Osteoblast (primary cell): Measurements from ENCODE around the gene WWOX. TPM values are rescaled to one million over a fixed set of nuclear protein-coding genes. Genes with fewer than 3 reads are reported as not detected.
A peak's percentile ranks its signal among the peaks of the same experiment; 100 is the strongest.

Source experiments
- DNase-seq: peaks from one replicate; pipeline ENCODE4 v3.0.0; 2011; ENCODE audit warnings: low spot score, mixed read lengths; ENCODE audit not compliant: insufficient read length; ENCODE audit errors: missing footprints
- H2AFZ ChIP-seq: 2 replicates; pipeline ENCODE4 v1.6.0; 2011; ENCODE audit warnings: mild to moderate bottlenecking, low read length
- H3K27ac ChIP-seq: 2 replicates; pipeline ENCODE4 v1.5.1; 2011; ENCODE audit warnings: mild to moderate bottlenecking, low read depth, low read length, moderate library complexity
- H3K27me3 ChIP-seq: 2 replicates; pipeline ENCODE4 v1.6.0; 2012; ENCODE audit warnings: mild to moderate bottlenecking, control low read depth, inconsistent platforms, low read length, moderate library complexity; ENCODE audit not compliant: insufficient read depth
- H3K36me3 ChIP-seq: 2 replicates; pipeline ENCODE4 v1.5.1; 2011; ENCODE audit warnings: mild to moderate bottlenecking, low read length, control low read depth, moderate library complexity; ENCODE audit not compliant: insufficient read depth
- H3K4me1 ChIP-seq: 2 replicates; pipeline ENCODE4 v1.5.1; 2011; ENCODE audit warnings: mild to moderate bottlenecking, low read length, control low read depth, moderate library complexity; ENCODE audit not compliant: insufficient read depth
- H3K4me2 ChIP-seq: 2 replicates; pipeline ENCODE4 v1.6.0; 2011; ENCODE audit warnings: mild to moderate bottlenecking, low read length; ENCODE audit not compliant: insufficient read depth
- H3K4me3 ChIP-seq: fragments of 200-600 bp; sonication (generic); 3 replicates; pipeline ENCODE4 v1.5.1; 2012; ENCODE audit warnings: mild to moderate bottlenecking, low read length, inconsistent platforms; ENCODE audit not compliant: insufficient read depth
- H3K79me2 ChIP-seq: 2 replicates; pipeline ENCODE4 v1.6.0; 2012; ENCODE audit warnings: mild to moderate bottlenecking, low read length, control low read depth, inconsistent platforms; ENCODE audit not compliant: insufficient read depth
- H3K9me3 ChIP-seq: 2 replicates; pipeline ENCODE4 v1.5.1; 2011; ENCODE audit warnings: low read depth, low read length, control low read depth
- H4K20me1 ChIP-seq: 2 replicates; pipeline ENCODE4 v1.6.0; 2012; ENCODE audit warnings: mild to moderate bottlenecking, low read length, control low read depth; ENCODE audit not compliant: insufficient read depth
- CTCF ChIP-seq: IDR thresholded peaks from 2 replicates; pipeline ENCODE4 v1.5.1; 2011; ENCODE audit warnings: mild to moderate bottlenecking, low read depth, low read length, moderate library complexity; ENCODE audit errors: extremely low read depth
- total RNA-seq: library from RNA; depleted of rRNA; stranded (reverse); fragments of >200 nt; gene quantifications from 2 replicates; pipeline ENCODE4 v1.2.3, GENCODE V29; 2012

The WWOX gene
- total RNA-seq, 1 donor: 23.9 TPM

GRCh38 chr16:78240459-78241222, 141.2 kb downstream of the WWOX start:
- no peaks in the 10 kb centered on the region for H3K9me3 ChIP-seq
- no peak for TF ChIP-seq CTCF
- no peaks in the 10 kb centered on the region for H3K36me3 ChIP-seq
- no peaks in the 10 kb centered on the region for H4K20me1 ChIP-seq
- no peak overlapping the region for H2AFZ ChIP-seq
- H3K4me3 ChIP-seq: no peak overlapping the region
- DNase-seq: peak; percentile 45
- no peak overlapping the region for H3K27ac ChIP-seq
- no peaks in the 10 kb centered on the region for H3K79me2 ChIP-seq
- no peak overlapping the region for H3K4me2 ChIP-seq
- no peaks in the 10 kb centered on the region for H3K27me3 ChIP-seq
- no peaks in the 10 kb centered on the region for H3K4me1 ChIP-seq

GRCh38 chr16:78242239-78242630, 142.8 kb downstream of the WWOX start:
- no peak for TF ChIP-seq CTCF
- no peak overlapping the region for H2AFZ ChIP-seq
- no peaks in the 10 kb centered on the region for H3K9me3 ChIP-seq
- H3K4me3 ChIP-seq: no peak overlapping the region
- no peak overlapping the region for H3K27ac ChIP-seq
- DNase-seq: no peak
- H3K27me3 ChIP-seq: no peaks in the 10 kb centered on the region
- H3K36me3 ChIP-seq: no peaks in the 10 kb centered on the region
- H3K4me2 ChIP-seq: no peak overlapping the region
- no peaks in the 10 kb centered on the region for H3K4me1 ChIP-seq
- no peaks in the 10 kb centered on the region for H4K20me1 ChIP-seq
- no peaks in the 10 kb centered on the region for H3K79me2 ChIP-seq

GRCh38 chr16:78244131-78244895, 144.9 kb downstream of the WWOX start:
- Histone ChIP-seq H3K27me3 (no peaks in the 10 kb centered on the region), H3K27ac (no peak overlapping the region), H3K4me1 (no peaks in the 10 kb centered on the region), H2AFZ (no peak overlapping the region), H3K9me3 (no peaks in the 10 kb centered on the region), H3K36me3 (no peaks in the 10 kb centered on the region), H3K4me2 (no peak overlapping the region), H3K79me2 (no peaks in the 10 kb centered on the region), H3K4me3 (no peak overlapping the region), H4K20me1 (no peaks in the 10 kb centered on the region)
- no peak for TF ChIP-seq CTCF
- DNase-seq: no peak

GRCh38 chr16:78246559-78246958, 147.1 kb downstream of the WWOX start:
- Histone ChIP-seq H2AFZ (no peak overlapping the region), H3K27ac (no peak overlapping the region), H3K4me2 (no peak overlapping the region), H3K27me3 (no peaks in the 10 kb centered on the region), H3K79me2 (no peaks in the 10 kb centered on the region), H3K36me3 (no peaks in the 10 kb centered on the region), H3K4me1 (no peaks in the 10 kb centered on the region), H4K20me1 (no peaks in the 10 kb centered on the region), H3K9me3 (no peaks in the 10 kb centered on the region), H3K4me3 (no peak overlapping the region)
- no peak for TF ChIP-seq CTCF
- DNase-seq: no peak
